LNCaP clone FGC (cell line): ENCODE data around the gene ATRN.

Experiments
- DNase-seq: peaks from one replicate; pipeline ENCODE4 v3.0.0-alpha.2; 2011; ENCODE audit warnings: low read depth
- H3K4me3 ChIP-seq: 2 replicates; pipeline ENCODE4 v1.5.1; 2011; ENCODE audit warnings: mild to moderate bottlenecking, low read depth, low read length, control low read depth
- CTCF ChIP-seq: IDR thresholded peaks from 2 replicates; pipeline ENCODE4 v1.5.1; 2012; ENCODE audit warnings: mild to moderate bottlenecking; ENCODE audit not compliant: control insufficient read depth, insufficient read depth; ENCODE audit errors: extremely low read depth

Gene ATRN

GRCh38 chr20:3670511-3670910, 199.7 kb downstream of the ATRN start:
- DNase-seq, result no peak

GRCh38 chr20:3670945-3671344, 200.1 kb downstream of the ATRN start:
- no peak for TF ChIP-seq CTCF
- DNase-seq, result no peak
- no peak overlapping the region for H3K4me3 ChIP-seq

More at GRCh38 chr20:3670511-3670910, 199.7 kb downstream of the ATRN start:
- no peak for TF ChIP-seq CTCF
- no peak overlapping the region for H3K4me3 ChIP-seq

GRCh38 chr20:3671986-3672546, 201.2 kb downstream of the ATRN start:
- DNase-seq, result no peak
- no peak for TF ChIP-seq CTCF
- no peak overlapping the region for H3K4me3 ChIP-seq

- no peak overlapping the region for H3K4me3 ChIP-seq
- DNase-seq, result no peak
- TF ChIP-seq CTCF, result no peak; the same call in 1 of the 2 replicates
Measured at GRCh38 chr20:3672547-3673171, 201.8 kb downstream of the ATRN start.

- no peak for DNase-seq
- H3K4me3 ChIP-seq, result no peak overlapping the region
- no peak for TF ChIP-seq CTCF
Measured at GRCh38 chr20:3673221-3674070, 202.6 kb downstream of the ATRN start.

- DNase-seq, result no peak
- TF ChIP-seq CTCF, result no peak
- no peak overlapping the region for H3K4me3 ChIP-seq
Measured at GRCh38 chr20:3674447-3674846, 203.6 kb downstream of the ATRN start.
